GM21825 (cell line): ENCODE measurements around the gene AHR.
"Not testable (repeated sequence)": the region's sequence is repeated elsewhere in the genome, so short reads cannot be mapped to it uniquely, and the experiment has no call there.

Experiments used
- ATAC-seq: cut with Tn5 transposase; IDR thresholded peaks from one replicate; pipeline ENCODE4 v1.9.1; 2021; ENCODE audit warnings: mild to moderate bottlenecking, moderate library complexity; ENCODE audit not compliant: unreplicated experiment

AHR gene

GRCh38 chr7:17336168-17336567, 37.7 kb downstream of the AHR start:
- no peak for ATAC-seq

- ATAC-seq: no peak
Observed at GRCh38 chr7:17339139-17339538, 40.7 kb downstream of the AHR start.

- ATAC-seq: no peak
Observed at GRCh38 chr7:17339952-17340351, 41.5 kb downstream of the AHR start.

GRCh38 chr7:17340655-17341054, 42.2 kb downstream of the AHR start:
- ATAC-seq: no peak

GRCh38 chr7:17342756-17343155, 44.3 kb downstream of the AHR start:
- no peak for ATAC-seq

- ATAC-seq: no peak
Observed at GRCh38 chr7:17347401-17347800, 48.9 kb downstream of the AHR start.

- ATAC-seq: not testable (repeated sequence)
Observed at GRCh38 chr7:17348932-17349331, 50.5 kb downstream of the AHR start.

GRCh38 chr7:17350321-17350720, 51.9 kb downstream of the AHR start:
- ATAC-seq: not testable (repeated sequence)

- not testable (repeated sequence) for ATAC-seq
Observed at GRCh38 chr7:17353650-17354419, 55.4 kb downstream of the AHR start.

- ATAC-seq: no peak
Observed at GRCh38 chr7:17354473-17354872, 56.0 kb downstream of the AHR start.

GRCh38 chr7:17355050-17355449, 56.6 kb downstream of the AHR start:
- no peak for ATAC-seq

GRCh38 chr7:17357952-17358351, 59.5 kb downstream of the AHR start:
- ATAC-seq: no peak

- ATAC-seq: no peak
Observed at GRCh38 chr7:17359610-17360009, 61.2 kb downstream of the AHR start.

GRCh38 chr7:17362439-17363105, 64.1 kb downstream of the AHR start:
- no peak for ATAC-seq

- ATAC-seq: no peak
Observed at GRCh38 chr7:17364671-17365070, 66.2 kb downstream of the AHR start.

- no peak for ATAC-seq
Observed at GRCh38 chr7:17365775-17366174, 67.3 kb downstream of the AHR start.

GRCh38 chr7:17367502-17367901, 69.0 kb downstream of the AHR start:
- ATAC-seq: no peak

- ATAC-seq: no peak
Observed at GRCh38 chr7:17368856-17369524, 70.5 kb downstream of the AHR start.

- no peak for ATAC-seq
Observed at GRCh38 chr7:17369691-17370426, 71.4 kb downstream of the AHR start.

GRCh38 chr7:17370901-17371585, 72.6 kb downstream of the AHR start:
- no peak for ATAC-seq
